HUDEP-2 (cell line): Measurements from ENCODE around the gene RAB6D.
"Not testable (repeated sequence)": the region's sequence is repeated elsewhere in the genome, so short reads cannot be mapped to it uniquely, and the experiment has no call there.

Experiments used
- DNase-seq, 76 experiments: peaks; one replicate each; lab custom pipeline; 2025; ENCODE audit not compliant: unreplicated experiment in 76 of 76; lab: John Stamatoyannopoulos, UW

Gene RAB6D

GRCh38 chr2:131367352-131367751 lies 3.4 kb upstream of the RAB6D start:
- DNase-seq = no peak

DNA sequence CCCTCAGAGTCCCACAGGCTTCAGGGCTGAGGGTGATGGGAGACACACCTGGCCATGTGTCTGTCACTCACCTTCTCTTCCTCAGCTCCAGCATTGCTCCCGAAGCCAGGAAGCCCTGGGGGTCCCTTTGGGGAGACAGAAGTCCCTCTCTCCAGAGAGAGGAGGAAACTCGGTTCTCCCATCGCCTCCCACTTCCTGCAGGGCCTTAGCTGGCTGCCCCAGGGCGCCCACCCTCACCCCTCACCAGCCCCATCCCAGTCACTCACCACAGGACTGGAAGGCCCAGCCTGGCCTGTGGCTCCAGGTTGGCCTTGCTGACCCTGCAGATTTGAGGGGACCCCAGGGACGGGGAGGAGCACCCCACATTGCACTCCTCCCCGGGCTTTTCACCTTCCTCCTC lies 2.7 kb upstream of the RAB6D start:
- no peak for DNase-seq

DNA sequence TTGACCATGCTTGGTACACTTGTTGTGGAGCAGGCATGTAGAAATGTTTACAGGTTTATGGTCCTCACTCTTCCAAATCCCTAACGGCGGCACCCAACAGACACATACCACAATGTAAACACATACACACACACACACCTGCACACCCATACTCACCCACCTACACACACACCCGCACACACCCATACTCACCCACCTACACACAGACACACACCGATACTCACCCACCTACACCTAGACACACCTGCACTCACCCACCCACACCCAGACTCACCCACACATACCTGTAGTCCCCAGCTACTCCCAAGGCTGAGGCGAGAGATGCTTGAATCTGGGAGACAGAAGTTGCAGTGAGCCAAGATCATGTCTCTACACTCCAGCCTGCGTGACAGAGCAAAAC lies 1.5 kb upstream of the RAB6D start:
- no peak for DNase-seq

DNA sequence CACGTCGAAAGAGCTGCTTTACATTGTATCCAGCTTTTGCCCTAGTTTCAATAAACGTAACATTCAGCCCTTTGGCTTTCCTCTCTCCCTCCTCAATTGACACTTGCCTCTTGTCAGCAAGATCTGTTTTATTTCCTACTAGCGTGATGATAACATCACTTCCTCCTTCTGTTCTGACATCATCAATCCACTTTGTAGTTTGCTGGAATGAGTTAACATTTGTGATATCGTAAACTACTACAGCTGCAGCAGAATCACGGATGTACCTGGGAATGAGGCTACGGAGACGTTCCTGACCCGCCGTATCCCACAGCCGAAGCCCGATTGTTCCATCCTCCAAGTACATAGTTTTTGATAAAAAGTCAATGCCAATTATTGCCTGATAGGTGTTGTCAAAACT lies 755 bp downstream of the RAB6D start:
- DNase-seq = not testable (repeated sequence)

DNA sequence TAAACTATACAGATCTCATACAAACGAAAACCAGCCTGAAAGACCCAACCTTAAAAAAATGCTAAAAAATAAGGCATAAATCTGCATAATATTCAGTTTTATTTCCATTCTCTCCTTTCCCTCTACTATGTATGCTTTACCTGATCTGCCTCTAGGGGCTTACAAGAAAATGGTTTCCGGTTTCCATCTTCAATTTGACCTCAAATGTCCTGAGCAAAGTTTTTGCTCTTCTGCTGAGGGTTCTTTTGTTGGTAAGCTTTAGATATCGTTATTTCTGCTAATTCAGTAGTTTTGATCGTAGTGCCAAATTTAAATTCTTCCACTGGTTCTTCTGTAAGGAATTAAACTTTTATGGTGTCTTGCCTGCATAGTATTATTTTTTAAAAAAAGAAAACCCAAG lies 2.2 kb downstream of the RAB6D start:
- DNase-seq = not testable (repeated sequence)

GRCh38 chr2:131353167-131353697 lies 10.7 kb downstream of the RAB6D start:
- not testable (repeated sequence) for DNase-seq

GRCh38 chr2:131349021-131349420 lies 14.9 kb downstream of the RAB6D start:
- no peak for DNase-seq

DNA sequence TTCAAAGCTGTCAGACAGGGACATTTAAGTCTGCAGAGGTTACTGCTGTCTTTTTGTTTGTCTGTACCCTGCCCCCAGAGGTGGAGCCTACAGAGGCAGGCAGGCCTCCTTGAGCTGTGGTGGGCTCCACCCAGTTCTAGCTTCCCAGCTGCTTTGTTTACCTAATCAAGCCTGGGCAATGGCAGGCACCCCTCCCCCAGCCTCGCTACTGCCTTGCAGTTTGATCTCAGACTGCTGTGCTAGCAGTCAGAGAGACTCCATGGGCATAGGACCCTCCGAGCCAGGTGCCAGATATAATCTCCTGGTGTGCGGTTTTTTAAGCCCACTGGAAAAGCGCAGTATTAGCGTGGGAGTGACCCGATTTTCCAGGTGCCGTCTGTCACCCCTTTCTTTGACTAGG lies 16.9 kb downstream of the RAB6D start:
- DNase-seq = not testable (repeated sequence)

GRCh38 chr2:131339307-131339706 lies 24.7 kb downstream of the RAB6D start:
- not testable (repeated sequence) for DNase-seq

- DNase-seq = peak in 8 of 76 experiments; percentile 3 to 44 (median 10)
These were observed 28.6 kb downstream of the RAB6D start for GRCh38 chr2:131335319-131335718.

- not testable (repeated sequence) for DNase-seq
These were observed 31.3 kb downstream of the RAB6D start for GRCh38 chr2:131332709-131333108.

DNA sequence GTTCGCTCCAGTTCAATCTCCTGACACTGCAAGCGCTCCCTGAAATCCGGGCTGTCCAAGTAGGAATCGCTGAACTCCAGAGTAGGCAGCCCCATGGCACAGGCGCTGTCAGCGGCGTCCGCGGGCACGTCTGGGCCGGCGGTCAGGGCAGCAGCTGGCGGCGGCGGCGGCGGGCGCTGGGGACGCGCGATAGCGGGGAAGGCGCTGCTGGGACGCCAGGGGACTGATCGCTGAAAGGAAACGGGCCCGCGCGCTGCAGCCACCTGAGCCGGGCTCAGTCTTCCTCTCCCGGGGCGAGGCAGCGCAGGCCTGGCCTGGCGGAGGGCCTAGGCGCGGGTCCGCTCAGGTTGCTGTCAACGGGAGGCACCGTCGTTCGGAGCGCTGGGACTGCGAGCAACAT lies 33.0 kb downstream of the RAB6D start:
- not testable (repeated sequence) for DNase-seq

GRCh38 chr2:131322209-131322608 lies 41.8 kb downstream of the RAB6D start:
- no peak for DNase-seq

DNA sequence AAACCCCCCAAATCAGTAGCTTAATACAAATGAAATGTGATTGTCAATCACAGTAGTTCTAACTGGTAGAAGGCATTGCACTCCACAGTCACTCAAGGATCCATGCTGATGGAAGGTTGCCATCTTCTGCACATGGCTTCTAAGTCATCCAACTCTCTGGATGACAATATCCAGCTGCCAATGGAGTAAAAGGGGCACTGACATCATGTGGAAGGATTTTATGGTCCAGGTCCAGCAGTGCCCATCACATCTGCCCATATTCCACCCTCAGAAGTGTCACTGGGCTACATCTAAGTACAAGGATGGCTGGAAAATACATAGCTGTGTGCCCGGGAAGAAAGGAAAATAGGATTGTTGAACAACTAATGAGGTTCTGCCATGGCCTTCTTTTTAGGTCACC lies 42.6 kb downstream of the RAB6D start:
- DNase-seq = not testable (repeated sequence)

DNA sequence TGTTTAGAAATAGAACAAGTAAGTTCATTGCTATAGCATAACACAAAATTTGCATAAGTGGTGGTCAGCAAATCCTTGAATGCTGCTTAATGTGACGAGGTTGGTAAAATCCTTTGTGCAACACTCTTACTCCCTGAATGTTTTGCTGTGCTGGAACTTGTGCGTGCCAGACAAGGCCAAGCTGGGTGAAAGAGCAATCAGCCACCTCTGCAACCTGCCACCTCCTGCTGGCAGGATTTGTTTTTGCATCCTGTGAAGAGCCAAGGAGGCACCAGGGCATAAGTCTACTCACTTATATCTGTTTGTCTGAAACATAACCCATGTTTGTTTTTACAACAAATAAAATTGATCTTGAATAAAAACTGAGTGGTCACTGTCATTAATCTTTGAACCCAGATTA lies 53.0 kb downstream of the RAB6D start:
- DNase-seq = not testable (repeated sequence)
